GM12874 (cell line): ENCODE measurements around the gene RABGAP1L.

Experiments
- CTCF ChIP-seq: IDR thresholded peaks from 2 replicates; pipeline ENCODE4 v1.5.1; 2011; ENCODE audit warnings: low read depth, mild to moderate bottlenecking, control low read depth, low read length, moderate library complexity; ENCODE audit not compliant: insufficient read depth

The RABGAP1L gene

GRCh38 chr1:174243451-174244000 lies 84.2 kb downstream of the RABGAP1L start:
- no peak for TF ChIP-seq CTCF

GRCh38 chr1:174244017-174244416 lies 84.7 kb downstream of the RABGAP1L start:
- TF ChIP-seq CTCF = no peak

- no peak for TF ChIP-seq CTCF
These were observed 88.2 kb downstream of the RABGAP1L start for GRCh38 chr1:174247472-174247871.

GRCh38 chr1:174248041-174248440 lies 88.7 kb downstream of the RABGAP1L start:
- TF ChIP-seq CTCF = no peak

- 0 out of 2 replicates have a peak, but pooled peaks have one; percentile 18 for TF ChIP-seq CTCF
These were observed 98.8 kb downstream of the RABGAP1L start for GRCh38 chr1:174258148-174258550.

GRCh38 chr1:174262349-174263241 lies 103.3 kb downstream of the RABGAP1L start:
- peak; percentile 55; the same call in 1 of the 2 replicates for TF ChIP-seq CTCF

- no peak for TF ChIP-seq CTCF
These were observed 106.0 kb downstream of the RABGAP1L start for GRCh38 chr1:174265282-174265681.
